Tibial nerve (tissue), 4 donors: ENCODE data around the gene KPNA6. TPM values are rescaled to one million over a fixed set of nuclear protein-coding genes. Genes with fewer than 3 reads are reported as not detected.

ENCODE experiments used
- DNase-seq, 2 donors: peaks; one replicate each; pipeline ENCODE4 v3.0.0-alpha.2; 2019; ENCODE audit warnings: low spot score in 2 of 2
- H3K27ac ChIP-seq, 4 donors: fragments of 200-600 bp; sonication (generic) in 3 of 4; one replicate each; pipeline ENCODE4 v1.5.1; 2017 to 2019; ENCODE audit warnings: mild to moderate bottlenecking in 1 of 4
- H3K27me3 ChIP-seq, 2 donors: fragments of 200-600 bp; sonication (generic) in 1 of 2; one replicate each; pipeline versions ENCODE4 v1.5.1 to v1.6.0; 2017 to 2019
- H3K36me3 ChIP-seq, 3 donors: fragments of 200-600 bp; sonication (generic); one replicate each; pipeline ENCODE4 v1.5.1; 2018 to 2019
- H3K4me1 ChIP-seq, 4 donors: fragments of 200-600 bp; sonication (generic) in 3 of 4; one replicate each; pipeline ENCODE4 v1.5.1; 2017 to 2019
- H3K4me3 ChIP-seq, 4 donors: fragments of 200-600 bp; sonication (generic) in 3 of 4; one replicate each; pipeline ENCODE4 v1.5.1; 2017 to 2019; ENCODE audit warnings: mild to moderate bottlenecking in 1 of 4, moderate library complexity in 1 of 4
- H3K9me3 ChIP-seq, 4 donors: fragments of 200-600 bp; sonication (generic) in 3 of 4; one replicate each; pipeline ENCODE4 v1.5.1; 2017 to 2019
- EP300 ChIP-seq, 2 donors: sonication (generic); formaldehyde crosslinking; IDR thresholded peaks; one replicate each; pipeline ENCODE4 v1.6.1; 2017; ENCODE audit warnings: antibody characterized with exemption in 2 of 2, mild to moderate bottlenecking in 1 of 2
- POLR2A ChIP-seq, 2 donors: fragments of 450-650 bp; IDR thresholded peaks; one replicate each; pipeline ENCODE4 v1.6.1; 2017; ENCODE audit warnings: antibody characterized with exemption in 2 of 2, mild to moderate bottlenecking in 2 of 2, moderate library complexity in 2 of 2
- WGBS, 2 donors: methylation state at CpG; one replicate each; pipeline ENCODE4 v1.1.5; 2018; 5-methylcytosine and 5-hydroxymethylcytosine counted together
- total RNA-seq, 4 donors: library from RNA; depleted of rRNA; stranded (reverse); fragments of >200 nt; gene quantifications; one replicate each; pipeline ENCODE4 v1.1.0, GENCODE V29; 2016
- TF ChIP-seq, protein P1 (sequence below), 5 experiments: fragments of 200-600 bp in 3 of 5; fragments of 450-650 bp in 2 of 5; sonication (generic) in 3 of 5; IDR thresholded peaks; one replicate each; pipeline ENCODE4 v1.5.1; 2016 to 2019; ENCODE audit warnings: antibody characterized with exemption in 5 of 5, mild to moderate bottlenecking in 3 of 5, moderate library complexity in 2 of 5

The KPNA6 gene
- total RNA-seq, 4 donors from 2014 or later: 30.3 to 39.3 (median 33.5) TPM

- DNase-seq: no peak
- Histone ChIP-seq H3K27ac (peak overlapping the region; percentile 87 to 97 (median 94)), H3K4me1 (peaks cover 2 to 37% (median 26%) of the 10 kb centered on the region in 4 donors), H3K4me3 (peak overlapping the region in 2 of 4 donors; percentile 75 to 77), H3K9me3 (no peaks in the 10 kb centered on the region), H3K27me3 (no peaks in the 10 kb centered on the region), H3K36me3 (peaks cover 0 to 37% (median 4%) of the 10 kb centered on the region in 3 donors)
- 79 to 86% methylated on average over 7 of the region's 7 CpGs for WGBS, 2 donors
- TF ChIP-seq EP300 (IDR thresholded peaks at IDR 0.05) (no peak), POLR2A (IDR thresholded peaks at IDR 0.05) (no peak)
- TF ChIP-seq, protein P1, sequence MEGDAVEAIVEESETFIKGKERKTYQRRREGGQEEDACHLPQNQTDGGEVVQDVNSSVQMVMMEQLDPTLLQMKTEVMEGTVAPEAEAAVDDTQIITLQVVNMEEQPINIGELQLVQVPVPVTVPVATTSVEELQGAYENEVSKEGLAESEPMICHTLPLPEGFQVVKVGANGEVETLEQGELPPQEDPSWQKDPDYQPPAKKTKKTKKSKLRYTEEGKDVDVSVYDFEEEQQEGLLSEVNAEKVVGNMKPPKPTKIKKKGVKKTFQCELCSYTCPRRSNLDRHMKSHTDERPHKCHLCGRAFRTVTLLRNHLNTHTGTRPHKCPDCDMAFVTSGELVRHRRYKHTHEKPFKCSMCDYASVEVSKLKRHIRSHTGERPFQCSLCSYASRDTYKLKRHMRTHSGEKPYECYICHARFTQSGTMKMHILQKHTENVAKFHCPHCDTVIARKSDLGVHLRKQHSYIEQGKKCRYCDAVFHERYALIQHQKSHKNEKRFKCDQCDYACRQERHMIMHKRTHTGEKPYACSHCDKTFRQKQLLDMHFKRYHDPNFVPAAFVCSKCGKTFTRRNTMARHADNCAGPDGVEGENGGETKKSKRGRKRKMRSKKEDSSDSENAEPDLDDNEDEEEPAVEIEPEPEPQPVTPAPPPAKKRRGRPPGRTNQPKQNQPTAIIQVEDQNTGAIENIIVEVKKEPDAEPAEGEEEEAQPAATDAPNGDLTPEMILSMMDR (IDR thresholded peaks at IDR 0.05): no peak
Measured at GRCh38 chr1:32178380-32179192, 70.7 kb downstream of the KPNA6 start.

- Histone ChIP-seq H3K9me3 (no peaks in the 10 kb centered on the region), H3K27ac (peak overlapping the region; percentile 87 to 97 (median 94)), H3K27me3 (no peaks in the 10 kb centered on the region), H3K4me3 (peak overlapping the region; percentile 75 to 82 (median 80)), H3K36me3 (peaks cover 0 to 38% (median 4%) of the 10 kb centered on the region in 3 donors), H3K4me1 (peaks cover 2 to 43% (median 27%) of the 10 kb centered on the region in 4 donors)
- no peak for TF ChIP-seq EP300 (IDR thresholded peaks at IDR 0.05)
- TF ChIP-seq, protein P1 (IDR thresholded peaks at IDR 0.05): no peak
- no peak for TF ChIP-seq POLR2A (IDR thresholded peaks at IDR 0.05)
- no peak for DNase-seq
- 10% methylated on average over 7 of the region's 7 CpGs for WGBS, 2 donors
Measured at GRCh38 chr1:32179193-32179442, 71.3 kb downstream of the KPNA6 start.

DNA sequence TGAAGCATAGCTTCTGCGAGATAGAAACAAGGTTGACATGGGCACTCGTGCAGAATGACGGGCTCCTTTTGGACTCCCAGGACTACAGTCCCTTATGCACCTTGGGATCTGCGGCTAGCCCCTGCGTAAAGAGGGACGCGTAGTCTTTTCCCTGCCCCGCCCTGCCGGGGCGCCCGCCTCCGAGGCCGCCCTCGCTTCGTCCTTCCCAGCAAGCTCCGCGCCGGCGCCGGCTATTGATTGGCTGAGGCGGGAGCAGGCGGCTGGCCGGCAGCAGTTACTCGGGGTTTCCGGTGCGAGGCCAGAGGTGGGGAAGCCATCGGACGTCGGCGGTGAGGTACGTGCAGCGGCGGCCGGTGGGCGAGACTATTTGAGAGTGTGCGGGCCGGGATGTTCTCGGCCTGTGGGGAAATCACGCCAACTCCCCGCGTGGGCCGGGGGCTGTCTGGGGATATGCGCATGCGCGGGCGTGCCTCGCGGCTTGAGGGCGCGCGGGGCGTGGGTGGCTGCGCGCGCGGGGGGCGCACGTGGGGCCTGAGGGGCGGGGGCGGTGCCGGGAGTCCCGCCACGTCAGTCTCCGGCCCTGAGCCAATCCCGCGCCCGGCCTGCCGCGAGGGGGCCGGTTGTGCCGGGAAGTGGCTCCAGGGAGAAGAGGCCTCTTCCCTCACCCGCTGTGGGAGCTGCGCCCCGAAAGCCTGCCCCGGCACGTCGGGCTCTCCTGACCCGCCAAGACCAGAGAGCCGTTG, 71.8 kb downstream of the KPNA6 start, which contains the start of gene TXLNA:
Gene TXLNA, plus strand, starts transcription at position 233 of the 743 bp plus-strand sequence. CDS start 671 bp downstream, outside the sequence.
- Histone ChIP-seq H3K27ac (peak within 1 kb of the TSS; percentile 87 to 97 (median 94)), H3K36me3 (peaks cover 0 to 38% (median 4%) of the 10 kb centered on the region in 3 donors), H3K9me3 (no peaks in the 10 kb centered on the region), H3K27me3 (no peaks in the 10 kb centered on the region), H3K4me1 (peaks cover 2 to 48% (median 28%) of the 10 kb centered on the region in 4 donors), H3K4me3 (peak within 1 kb of the TSS; percentile 75 to 82 (median 80))
- 0 to 1% methylated on average over 13 to 54 of the region's 79 CpGs for WGBS, 2 donors
- DNase-seq: peak; percentile 92
- TF ChIP-seq POLR2A (IDR thresholded peaks at IDR 0.05) (peak; percentile 50 to 56), EP300 (IDR thresholded peaks at IDR 0.05) (peak; percentile 78 to 89)
- TF ChIP-seq, protein P1 (IDR thresholded peaks at IDR 0.05): peak in 2 of 5 experiments; percentile 45 to 46

DNA sequence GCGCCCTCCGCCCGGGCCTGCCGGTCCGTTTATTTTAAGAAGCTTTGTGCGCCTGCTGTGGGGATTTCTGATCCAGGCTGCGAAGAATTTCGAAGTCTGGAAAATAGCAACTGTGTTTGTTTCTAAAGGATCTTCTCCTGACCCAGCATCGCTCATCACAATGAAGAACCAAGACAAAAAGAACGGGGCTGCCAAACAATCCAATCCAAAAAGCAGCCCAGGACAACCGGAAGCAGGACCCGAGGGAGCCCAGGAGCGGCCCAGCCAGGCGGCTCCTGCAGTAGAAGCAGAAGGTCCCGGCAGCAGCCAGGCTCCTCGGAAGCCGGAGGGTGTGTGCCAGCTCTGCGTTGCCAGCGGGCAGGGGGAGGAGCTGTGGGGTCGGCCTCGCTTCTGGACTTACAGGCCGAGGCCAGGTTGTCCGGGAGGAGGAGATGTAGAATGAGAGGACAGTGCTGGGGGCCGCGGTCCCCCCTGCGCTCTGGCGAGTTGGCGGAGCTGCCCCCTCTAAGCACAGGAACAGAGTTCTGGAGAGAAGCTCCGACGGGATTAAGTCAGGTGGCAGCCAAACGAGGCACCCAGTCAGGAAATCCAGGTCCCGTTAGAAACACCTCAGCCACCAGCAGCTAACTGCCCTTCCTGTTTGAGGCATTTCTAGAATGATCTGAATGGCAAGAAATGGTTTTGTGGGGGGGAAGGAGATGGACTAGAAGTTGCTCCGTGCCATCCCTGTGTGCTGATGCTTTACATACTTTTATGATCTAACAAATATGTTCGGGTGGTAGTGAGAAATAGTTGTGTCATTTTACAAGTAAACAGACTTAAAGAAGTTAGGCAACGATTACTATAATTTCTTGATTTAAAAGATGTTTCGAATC, 72.6 kb downstream of the KPNA6 start:
- TF ChIP-seq POLR2A (IDR thresholded peaks at IDR 0.05) (no peak), EP300 (IDR thresholded peaks at IDR 0.05) (no peak)
- TF ChIP-seq, protein P1 (IDR thresholded peaks at IDR 0.05): no peak
- Histone ChIP-seq H3K4me1 (peaks cover 2 to 55% (median 28%) of the 10 kb centered on the region in 4 donors), H3K36me3 (peaks cover 0 to 41% (median 4%) of the 10 kb centered on the region in 3 donors), H3K27ac (peak overlapping the region; percentile 87 to 97 (median 94)), H3K9me3 (no peaks in the 10 kb centered on the region), H3K4me3 (peak overlapping the region; percentile 75 to 82 (median 80)), H3K27me3 (no peaks in the 10 kb centered on the region)
- DNase-seq: peak in 1 of 2 donors; percentile 24
- WGBS, 2 donors: 5 to 6% methylated on average over 32 to 35 of the region's 36 CpGs
